Thyroid gland (tissue), 4 donors: ENCODE data around the gene PAMR1.

Source experiments
- CTCF ChIP-seq, 6 experiments: fragments of 200-600 bp in 3 of 6; fragments of 450-650 bp in 3 of 6; sonication (generic) in 3 of 6; IDR thresholded peaks; one replicate each; pipeline ENCODE4 v1.5.1; 2016 to 2019; ENCODE audit warnings: antibody characterized with exemption in 6 of 6, mild to moderate bottlenecking in 2 of 6, inconsistent platforms in 1 of 6, moderate library complexity in 1 of 6
- POLR2A ChIP-seq, 2 donors: fragments of 450-650 bp; IDR thresholded peaks; one replicate each; pipeline ENCODE4 v1.6.1; 2017; ENCODE audit warnings: antibody characterized with exemption in 2 of 2, mild to moderate bottlenecking in 2 of 2, moderate library complexity in 1 of 2

- no peak for TF ChIP-seq POLR2A (IDR thresholded peaks at IDR 0.05)
- TF ChIP-seq CTCF (IDR thresholded peaks at IDR 0.05) = no peak
Observed at GRCh38 chr11:35541621-35542375, 16.4 kb upstream of the PAMR1 start.
